Fibroblast of the aortic adventitia (primary cell): ENCODE data around the gene LGALS9. TPM values are rescaled to one million over a fixed set of nuclear protein-coding genes. Genes with fewer than 3 reads are reported as not detected.

Experiments
- DNase-seq: peaks from one replicate; pipeline ENCODE4 v3.0.0-alpha.2; 2010; ENCODE audit warnings: low read depth
- H3K4me3 ChIP-seq: 2 replicates; pipeline ENCODE4 v1.5.1; 2011; ENCODE audit warnings: low read depth, mild to moderate bottlenecking, control low read depth, low read length, moderate library complexity
- total RNA-seq: library from RNA; depleted of rRNA; stranded (reverse); fragments of >200 nt; gene quantifications from 2 replicates; pipeline ENCODE4 v1.2.3, GENCODE V29; 2012; ENCODE audit warnings: low replicate concordance
- TF ChIP-seq, protein P1 (sequence below): IDR thresholded peaks from 2 replicates; pipeline ENCODE4 v1.5.1; 2011; ENCODE audit warnings: mild to moderate bottlenecking, low read length, control low read depth, inconsistent platforms; ENCODE audit not compliant: insufficient read depth

The LGALS9 gene
- total RNA-seq, 1 donor, result 0.90 TPM

DNA sequence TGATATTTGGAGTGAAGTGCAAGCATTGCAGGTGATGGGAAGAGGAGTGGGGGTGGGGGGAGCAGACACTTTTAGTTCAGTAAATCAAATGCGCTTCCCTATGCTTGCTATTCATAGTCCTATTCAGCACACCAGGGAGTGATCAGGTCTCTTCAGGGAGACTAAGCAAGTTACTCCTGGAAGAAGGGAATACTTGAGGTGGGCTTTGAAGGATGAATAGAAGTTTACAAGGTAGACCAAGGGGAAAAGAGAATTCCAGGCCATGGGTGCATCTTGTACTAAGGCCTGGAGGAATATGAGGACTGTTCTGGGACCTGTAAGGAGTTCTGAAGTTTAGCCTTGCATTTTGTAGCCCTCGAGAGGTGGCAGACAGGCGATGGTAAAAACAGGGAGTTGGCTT lies 40.1 kb upstream of the LGALS9 start:
- no peak overlapping the region for H3K4me3 ChIP-seq
- TF ChIP-seq, protein P1, sequence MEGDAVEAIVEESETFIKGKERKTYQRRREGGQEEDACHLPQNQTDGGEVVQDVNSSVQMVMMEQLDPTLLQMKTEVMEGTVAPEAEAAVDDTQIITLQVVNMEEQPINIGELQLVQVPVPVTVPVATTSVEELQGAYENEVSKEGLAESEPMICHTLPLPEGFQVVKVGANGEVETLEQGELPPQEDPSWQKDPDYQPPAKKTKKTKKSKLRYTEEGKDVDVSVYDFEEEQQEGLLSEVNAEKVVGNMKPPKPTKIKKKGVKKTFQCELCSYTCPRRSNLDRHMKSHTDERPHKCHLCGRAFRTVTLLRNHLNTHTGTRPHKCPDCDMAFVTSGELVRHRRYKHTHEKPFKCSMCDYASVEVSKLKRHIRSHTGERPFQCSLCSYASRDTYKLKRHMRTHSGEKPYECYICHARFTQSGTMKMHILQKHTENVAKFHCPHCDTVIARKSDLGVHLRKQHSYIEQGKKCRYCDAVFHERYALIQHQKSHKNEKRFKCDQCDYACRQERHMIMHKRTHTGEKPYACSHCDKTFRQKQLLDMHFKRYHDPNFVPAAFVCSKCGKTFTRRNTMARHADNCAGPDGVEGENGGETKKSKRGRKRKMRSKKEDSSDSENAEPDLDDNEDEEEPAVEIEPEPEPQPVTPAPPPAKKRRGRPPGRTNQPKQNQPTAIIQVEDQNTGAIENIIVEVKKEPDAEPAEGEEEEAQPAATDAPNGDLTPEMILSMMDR, result no peak
- no peak for DNase-seq

DNA sequence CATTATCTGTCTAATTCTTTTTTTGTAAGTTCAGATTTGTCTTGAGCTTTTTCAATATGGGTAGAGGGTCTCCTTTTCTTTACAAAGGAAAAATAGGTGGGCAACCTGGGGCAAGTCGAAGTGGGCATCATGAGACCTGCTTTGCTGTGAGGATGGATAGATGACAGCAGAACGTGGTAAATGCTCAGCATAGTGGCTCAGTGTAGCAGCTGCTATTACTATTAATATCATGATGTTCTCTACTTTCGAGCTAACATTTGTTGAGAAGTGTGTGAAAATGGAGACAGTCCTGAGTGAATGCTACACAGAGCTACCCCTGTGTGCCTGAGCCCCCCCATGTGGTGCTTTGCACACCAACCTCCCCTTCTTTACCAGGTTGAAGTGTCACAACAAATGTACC lies 39.0 kb upstream of the LGALS9 start:
- TF ChIP-seq, protein P1, result no peak
- no peak overlapping the region for H3K4me3 ChIP-seq
- DNase-seq, result no peak

DNA sequence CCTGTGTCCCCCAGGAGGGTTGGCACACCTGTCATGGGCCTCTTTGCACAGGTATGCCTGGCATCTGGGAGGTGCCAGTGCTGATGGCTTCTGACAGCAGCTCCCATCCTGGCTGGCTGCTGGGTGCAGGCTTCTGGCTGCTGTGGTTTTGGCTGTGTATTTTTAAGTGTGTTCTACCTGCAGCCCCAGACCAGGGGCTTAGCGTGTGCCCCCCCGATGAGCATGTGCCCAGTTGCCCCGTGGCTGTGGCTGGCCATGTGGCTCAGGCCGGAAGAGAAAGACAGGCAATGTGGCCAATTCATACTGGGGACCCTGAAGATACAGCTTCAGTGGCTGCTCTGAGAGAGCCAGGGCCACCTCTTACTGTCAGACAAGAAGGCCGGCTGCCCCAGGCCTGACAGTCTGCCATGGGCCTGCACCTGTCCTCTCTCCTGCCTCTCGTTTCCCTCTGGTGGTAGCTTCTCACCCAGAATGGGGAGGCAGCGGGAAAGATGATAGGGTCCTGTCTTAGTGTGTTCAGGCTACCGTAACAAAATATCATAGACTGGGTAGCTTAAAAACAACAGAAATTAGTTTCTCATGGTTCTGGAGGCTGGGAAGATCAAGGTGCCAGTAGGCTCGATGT lies 37.6 kb upstream of the LGALS9 start:
- H3K4me3 ChIP-seq, result no peak overlapping the region
- no peak for DNase-seq
- TF ChIP-seq, protein P1, result no peak

DNA sequence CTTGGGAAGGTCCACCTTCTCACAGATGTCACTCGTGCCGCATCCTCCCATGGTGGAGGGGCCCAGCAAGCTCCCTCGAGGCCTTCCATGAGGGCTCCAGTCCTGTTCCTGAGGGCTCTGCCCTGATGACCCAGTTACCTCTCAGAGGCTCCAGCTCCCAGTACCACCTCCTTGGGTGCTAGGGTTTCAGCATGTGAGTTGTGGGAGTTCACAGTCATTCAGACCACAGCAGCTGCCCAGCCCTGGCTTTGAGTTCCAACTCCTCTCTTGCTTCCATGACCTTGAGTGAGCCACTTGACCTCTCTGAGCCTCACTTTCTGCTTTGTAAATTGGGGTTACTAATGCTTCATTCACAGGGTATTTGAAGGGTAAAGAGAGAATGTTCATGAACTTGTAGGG lies 37.1 kb upstream of the LGALS9 start:
- no peak overlapping the region for H3K4me3 ChIP-seq
- TF ChIP-seq, protein P1, result no peak
- no peak for DNase-seq

DNA sequence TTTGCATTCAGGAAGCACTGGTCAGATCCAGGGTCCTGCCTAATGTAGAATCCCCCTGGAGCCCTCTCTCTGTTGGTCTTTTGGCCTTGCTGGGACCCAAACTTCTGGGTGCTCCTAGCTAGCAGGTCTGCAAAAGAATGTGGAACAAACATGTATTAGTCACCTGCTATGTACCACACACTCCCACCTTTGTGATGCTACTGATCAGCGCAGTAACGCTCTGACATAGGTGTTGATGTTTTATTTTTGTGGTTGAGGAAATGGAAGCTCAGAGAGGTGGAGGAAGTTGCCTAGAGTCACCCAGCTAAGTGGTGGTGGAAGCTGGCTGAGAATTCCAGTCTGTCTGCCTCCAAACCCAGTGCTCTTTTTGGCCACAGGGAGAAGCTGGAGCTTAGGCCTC lies 35.8 kb upstream of the LGALS9 start:
- no peak overlapping the region for H3K4me3 ChIP-seq
- no peak for DNase-seq
- TF ChIP-seq, protein P1, result no peak

DNA sequence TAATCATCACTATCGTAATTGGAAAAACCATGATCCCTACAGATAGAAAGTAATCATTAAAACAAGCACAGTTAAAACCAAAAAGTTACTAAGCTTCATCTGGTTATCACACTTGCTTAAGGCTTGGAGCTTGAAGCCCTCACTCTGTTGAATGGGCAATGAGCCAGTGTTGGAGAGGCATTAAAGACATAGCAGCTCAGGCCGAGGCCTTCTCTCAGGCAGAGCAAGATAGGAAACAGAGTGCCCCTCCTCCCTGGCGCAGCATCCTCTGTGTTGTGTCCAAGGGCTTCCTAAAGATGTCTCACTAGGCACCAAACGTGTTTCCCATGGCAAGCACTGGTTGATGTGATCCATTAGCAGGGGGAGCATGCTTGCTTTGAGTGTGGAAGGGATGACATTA lies 34.9 kb upstream of the LGALS9 start:
- TF ChIP-seq, protein P1, result no peak
- H3K4me3 ChIP-seq, result no peak overlapping the region
- DNase-seq, result peak; percentile 63
